ENCODE measurements around the gene MTIF3.

- TF ChIP-seq EZH2phosphoT487 (IDR thresholded peaks at IDR 0.05; ENCODE audit: borderline replicate concordance): no peak
- no peak for TF ChIP-seq CTCF (conservative IDR thresholded peaks at IDR 0.05; ENCODE audit: low read length)
These were observed 632 bp upstream of the MTIF3 start for GRCh38 chr13:27450921-27451471.
